K562 (cell line): Measurements from ENCODE around the gene NAXE. TPM values are rescaled to one million over a fixed set of nuclear protein-coding genes. Genes with fewer than 3 reads are reported as not detected.

Experiments
- ATAC-seq: fragments of 200-7000 bp; cut with Tn5 transposase; 3 replicates; pipeline ENCODE4 v1.9.1; 2020; ENCODE audit warnings: moderate library complexity
- BruUV-seq: library from RNA; stranded (reverse); fragments of 400-500 nt; replicated peaks from 2 replicates; lab custom pipeline; 2021; lab: Mats Ljungman, UMichigan
- CTCF ChIA-PET: fragments of 300-600 bp; formaldehyde crosslinking; extraction: SDS; loops from one replicate; lab custom pipeline; 2021; ENCODE audit warnings: low intra/inter-chr PET ratio; lab: Yijun Ruan, JAX
- POLR2A ChIA-PET: fragments of 300-600, 350-650 bp; sonication (Branson Sonifier 250); formaldehyde crosslinking; extraction: SDS; loops from one replicate; lab custom pipeline; 2021; ENCODE audit warnings: antibody characterized with exemption, inconsistent platforms; lab: Yijun Ruan, JAX
- DNase-seq, 4 experiments: peaks; one replicate each; pipeline versions ENCODE4 v3.0.0 to v3.0.0-alpha.2; 2011 to 2018; ENCODE audit warnings: low spot score in 3 of 4, mixed read lengths in 3 of 4; ENCODE audit errors: extremely low read depth in 1 of 4
- FAIRE-seq: peaks from 2 replicates; lab custom pipeline; 2011; peaks lifted over from hg19 to GRCh38; lab: Jason Lieb, UNC
- H2AFZ ChIP-seq: 2 replicates; pipeline ENCODE4 v1.6.0; 2011; ENCODE audit warnings: low read depth, low read length, control low read depth, inconsistent platforms
- H3K27ac ChIP-seq: fragments of 200-600 bp; 3 replicates; pipeline ENCODE4 v1.8.0; 2011; ENCODE audit warnings: low read depth, mild to moderate bottlenecking, control low read depth, inconsistent platforms, low read length, moderate library complexity, mixed read lengths; ENCODE audit errors: extremely low read depth
- H3K27me3 ChIP-seq, 2 experiments: fragments of 300-600 bp in 1 of 2; 2 replicates in 1 of 2; 3 replicates in 1 of 2; pipeline versions ENCODE4 v1.6.0 to v1.8.0; 2011; ENCODE audit warnings: inconsistent platforms in 2 of 2, low read length in 2 of 2, mild to moderate bottlenecking in 1 of 2, mixed read lengths in 1 of 2, moderate library complexity in 1 of 2; ENCODE audit not compliant: control insufficient read depth in 2 of 2, insufficient read depth in 2 of 2
- H3K36me3 ChIP-seq: fragments of 300-600 bp; 3 replicates; pipeline ENCODE4 v1.8.0; 2011; ENCODE audit warnings: mild to moderate bottlenecking, low read length, inconsistent platforms; ENCODE audit not compliant: control insufficient read depth, insufficient read depth
- H3K4me1 ChIP-seq, 2 experiments: fragments of 200-600 bp in 1 of 2; replicated peaks in 1 of 2; 2 replicates in 1 of 2; 3 replicates in 1 of 2; pipeline versions ENCODE4 v1.5.1 to v1.8.0; 2011; ENCODE audit warnings: inconsistent platforms in 2 of 2, low read length in 2 of 2, mild to moderate bottlenecking in 1 of 2, mixed read lengths in 1 of 2, moderate library complexity in 1 of 2; ENCODE audit not compliant: control insufficient read depth in 2 of 2, insufficient read depth in 2 of 2
- H3K4me2 ChIP-seq: 2 replicates; pipeline ENCODE4 v1.6.1; 2011; ENCODE audit warnings: low read length, control low read depth, inconsistent platforms, mixed read lengths; ENCODE audit not compliant: insufficient read depth
- H3K4me3 ChIP-seq: fragments of 200-600 bp; sonication (generic), shearing (Covaris generic); 2 replicates; pipeline ENCODE4 v1.5.1; 2016; ENCODE audit warnings: control low read depth, inconsistent platforms
- H3K79me2 ChIP-seq: fragments of 200-600 bp; 3 replicates; pipeline ENCODE4 v1.8.0; 2011; ENCODE audit warnings: low read length, inconsistent platforms; ENCODE audit not compliant: control insufficient read depth, insufficient read depth
- H3K9ac ChIP-seq, 2 experiments: 2 replicates each; pipeline versions ENCODE4 v1.6.0 to v1.6.1; 2011; ENCODE audit warnings: low read depth in 2 of 2, low read length in 2 of 2, control low read depth in 1 of 2, inconsistent platforms in 1 of 2, mild to moderate bottlenecking in 1 of 2, mixed read lengths in 1 of 2; ENCODE audit not compliant: insufficient read depth in 1 of 2
- H3K9me1 ChIP-seq: one replicate; pipeline ENCODE4 v1.6.0; 2011; ENCODE audit warnings: inconsistent platforms, mild to moderate bottlenecking, low read length, moderate library complexity; ENCODE audit not compliant: control insufficient read depth, insufficient read depth
- H3K9me3 ChIP-seq: replicated peaks from 2 replicates; pipeline ENCODE4 v1.5.1; 2011; ENCODE audit warnings: low read depth, low read length, inconsistent platforms; ENCODE audit not compliant: control insufficient read depth, insufficient read depth
- H4K20me1 ChIP-seq: replicated peaks from 2 replicates; pipeline ENCODE4 v1.6.1; 2011; ENCODE audit warnings: low read length, inconsistent platforms, mixed read lengths; ENCODE audit not compliant: control insufficient read depth, insufficient read depth
- CBX5 ChIP-seq: IDR thresholded peaks from 2 replicates; pipeline ENCODE4 v1.6.1; 2014; ENCODE audit warnings: low read depth, borderline replicate concordance
- FOXP1 ChIP-seq: sonication (generic); formaldehyde crosslinking; IDR thresholded peaks from 2 replicates; pipeline ENCODE4 v1.8.0; 2022; ENCODE audit warnings: mild to moderate bottlenecking, missing genetic modification reagents
- HSF4 ChIP-seq: fragments of 250-450 bp; sonication (Bioruptor Pico); IDR thresholded peaks from 2 replicates; pipeline ENCODE4 v2.1.2; 2022; ENCODE audit warnings: mild to moderate bottlenecking, moderate library complexity, borderline replicate concordance
- NCOR1 ChIP-seq: fragments of 450-650 bp; IDR thresholded peaks from 2 replicates; pipeline ENCODE4 v1.6.1; 2016; ENCODE audit warnings: mild to moderate bottlenecking, moderate library complexity
- NR3C1 ChIP-seq: sonication (generic); formaldehyde crosslinking; IDR thresholded peaks from 2 replicates; pipeline ENCODE4 v1.8.1; 2022; ENCODE audit warnings: missing genetic modification reagents
- PHTF2 ChIP-seq: fragments of 250-450 bp; sonication (Bioruptor Pico); IDR thresholded peaks from 2 replicates; pipeline ENCODE4 v1.5.0; 2021; ENCODE audit warnings: mild to moderate bottlenecking
- POLR2A ChIP-seq: fragments of 450-650 bp; conservative IDR thresholded peaks from 2 replicates; pipeline ENCODE4 v1.6.1; 2016
- POLR2B ChIP-seq: fragments of 450-650 bp; IDR thresholded peaks from 2 replicates; pipeline ENCODE4 v1.6.1; 2018; ENCODE audit warnings: low read depth; ENCODE audit not compliant: partially characterized antibody
- RBM14 ChIP-seq: fragments of 200-400 bp; formaldehyde crosslinking; IDR thresholded peaks from 2 replicates; pipeline ENCODE4 v1.6.1; 2018; ENCODE audit warnings: low read depth, mild to moderate bottlenecking, low read length, moderate library complexity, borderline replicate concordance; ENCODE audit not compliant: insufficient read depth
- SUPT5H ChIP-seq: fragments of 450-650 bp; IDR thresholded peaks from 2 replicates; pipeline ENCODE4 v1.6.1; 2016
- THAP12 ChIP-seq: fragments of 250-450 bp; sonication (Bioruptor Pico); IDR thresholded peaks from 2 replicates; pipeline ENCODE4 v1.9.0; 2021; ENCODE audit warnings: mild to moderate bottlenecking, inconsistent platforms
- ZKSCAN8 ChIP-seq: fragments of 200-800 bp; sonication (Bioruptor generic); IDR thresholded peaks from 2 replicates; pipeline ENCODE4 v1.6.1; 2016; ENCODE audit warnings: missing genetic modification characterization, missing compliant biosample characterization
- ZNF511 ChIP-seq: sonication (generic); formaldehyde crosslinking; IDR thresholded peaks from 2 replicates; pipeline ENCODE4 v1.8.0; 2022; ENCODE audit warnings: mild to moderate bottlenecking, missing genetic modification reagents
- ZNF766 ChIP-seq: fragments of 200-800 bp; sonication (Bioruptor generic); conservative IDR thresholded peaks from 2 replicates; pipeline ENCODE4 v1.6.1; 2016; ENCODE audit warnings: missing genetic modification characterization, missing compliant biosample characterization
- ZNF79 ChIP-seq: fragments of 250-450 bp; sonication (Bioruptor Pico); IDR thresholded peaks from 2 replicates; pipeline ENCODE4 v1.4.0; 2020; ENCODE audit warnings: low read depth, mild to moderate bottlenecking, moderate library complexity
- ZSCAN29 ChIP-seq: fragments of 450-650 bp; IDR thresholded peaks from 2 replicates; pipeline ENCODE4 v1.6.1; 2017
- WGBS: fragments of 100-300 bp; shearing (Covaris generic); methylation state at CpG from one replicate; pipeline ENCODE4 v1.1.6; 2016; ENCODE audit warnings: low coverage, mixed read lengths; ENCODE audit not compliant: insufficient coverage; ENCODE audit errors: missing lambda C conversion rate; 5-methylcytosine and 5-hydroxymethylcytosine counted together
- in situ Hi-C: fragments of 300-500 bp; cut with MboI; formaldehyde crosslinking; loops from 4 replicates; pipeline ENCODE4 v1.15.0; 2018; ENCODE audit warnings: inconsistent platforms, mixed read lengths
- intact Hi-C: fragments of 100-400 bp; cut with micrococcal nuclease; formaldehyde crosslinking; loops from 2 replicates; pipeline ENCODE4 v1.14.2; 2022
- polyA plus RNA-seq, 8 experiments: library from polyadenylated mRNA; depleted of rRNA in 4 of 8; stranded (reverse) in 5 of 8; unstranded in 3 of 8; fragments of >200 nt; fragmentation: Nextera tagmentation in 2 of 8; fragmentation: Illumina TruSeq in 1 of 8; extraction: Ambion mirVana in 2 of 8; extraction: Trizol in 1 of 8; gene quantifications; 2 replicates each; pipeline versions ENCODE4 v1.2.1 to v1.2.3, GENCODE V29; 2011 to 2014; ENCODE audit warnings: inconsistent platforms in 1 of 8, missing spikeins in 1 of 8
- total RNA-seq, 7 experiments: library from RNA; depleted of rRNA in 6 of 7; stranded (reverse); fragments of >200 nt in 6 of 7; fragmentation: Illumina TruSeq in 2 of 7; extraction: Trizol in 2 of 7; gene quantifications; 2 replicates each; pipeline versions ENCODE4 v1.2.1 to v1.2.3, GENCODE V29; 2011 to 2021; ENCODE audit warnings: low replicate concordance in 1 of 7

The NAXE gene
- total and polyA plus RNA-seq, 9 of the 15 experiments (the other 6 are each of a cell fraction or from before 2014, with no cell fraction given) = 27.3 to 137 (median 90.0) TPM

- H3K79me2 ChIP-seq = peaks cover 46% of the 10 kb centered on the region
- H2AFZ ChIP-seq = no peak overlapping the region
- no peak for DNase-seq
- no peaks in the 10 kb centered on the region for H3K9me3 ChIP-seq
- H3K27me3 ChIP-seq = no peaks in the 10 kb centered on the region
- ChIA-PET CTCF (no interaction called here), POLR2A (interaction anchor here (0.9 to 1.6 kb wide), 4 partner anchors 8 to 132 kb away, joined by 3 to 6 read pairs (median 4); no protein-coding TSS in a partner anchor)
- H3K4me3 ChIP-seq = no peak overlapping the region
- in situ Hi-C loops (no loop called here), intact Hi-C loops (no loop called here)
- no peaks in the 10 kb centered on the region for H3K9me1 ChIP-seq
- H3K9ac ChIP-seq = no peak overlapping the region
- no peak overlapping the region for H3K4me2 ChIP-seq
- TF ChIP-seq ZKSCAN8 (CRISPR knock-in tag) (no peak), SUPT5H (peak; percentile 72), POLR2B (peak; percentile 54), POLR2A (peak; percentile 75), NCOR1 (0 out of 2 replicates have a peak, but pooled peaks have one; percentile 6), ZNF766 (CRISPR knock-in tag) (no peak)
- 83% methylated on average over 2 of the region's 2 CpGs for WGBS
- H3K4me1 ChIP-seq = peaks cover 8 to 19% of the 10 kb centered on the region in 2 experiments; a peak in 4 of 5 replicates
- ATAC-seq = no peak
- no peak for FAIRE-seq
- H4K20me1 ChIP-seq = no peaks in the 10 kb centered on the region
- no peak overlapping the region for H3K27ac ChIP-seq
- peaks cover 78% of the 10 kb centered on the region for H3K36me3 ChIP-seq
- TSS peak; percentile 76 for BruUV-seq
These were observed 3.4 kb downstream of the NAXE start for GRCh38 chr1:156595016-156595415.

GRCh38 chr1:156596426-156596825 is 4.8 kb downstream of the NAXE start:
- CTCF ChIA-PET = no interaction called here
- 92% methylated on average over 3 of the region's 3 CpGs for WGBS
- Histone ChIP-seq H3K27ac (no peak overlapping the region), H3K4me1 (peaks cover 10 to 12% of the 10 kb centered on the region in 2 experiments; a peak in 4 of 5 replicates), H3K9ac (no peak overlapping the region), H3K36me3 (peaks cover 78% of the 10 kb centered on the region), H2AFZ (no peak overlapping the region), H3K4me3 (no peak overlapping the region), H3K79me2 (peaks cover 57% of the 10 kb centered on the region), H3K4me2 (no peak overlapping the region), H3K9me3 (no peaks in the 10 kb centered on the region), H3K27me3 (no peaks in the 10 kb centered on the region), H3K9me1 (no peaks in the 10 kb centered on the region), H4K20me1 (no peaks in the 10 kb centered on the region)
- no peak for FAIRE-seq
- POLR2A ChIA-PET = interaction anchor here (0.5 to 1.4 kb wide), 4 partner anchors 9 to 303 kb away, joined by 3 to 6 read pairs (median 4); no protein-coding TSS in a partner anchor
- no peak for ATAC-seq
- intact Hi-C loops (no loop called here), in situ Hi-C loops (no loop called here)
- BruUV-seq = no TSS peak
- no peak for DNase-seq
- TF ChIP-seq PHTF2 (CRISPR knock-in tag) (no peak), RBM14 (no peak), ZNF511 (no peak), HSF4 (no peak), NR3C1 (CRISPR knock-in tag) (no peak), FOXP1 (CRISPR knock-in tag) (no peak), ZNF79 (CRISPR knock-in tag) (no peak), THAP12 (no peak), ZSCAN29 (no peak), CBX5 (no peak)
